Measurements from ENCODE around the gene AP2A2.
A peak's percentile ranks its signal among the peaks of the same experiment; 100 is the strongest.

Gene AP2A2

DNA sequence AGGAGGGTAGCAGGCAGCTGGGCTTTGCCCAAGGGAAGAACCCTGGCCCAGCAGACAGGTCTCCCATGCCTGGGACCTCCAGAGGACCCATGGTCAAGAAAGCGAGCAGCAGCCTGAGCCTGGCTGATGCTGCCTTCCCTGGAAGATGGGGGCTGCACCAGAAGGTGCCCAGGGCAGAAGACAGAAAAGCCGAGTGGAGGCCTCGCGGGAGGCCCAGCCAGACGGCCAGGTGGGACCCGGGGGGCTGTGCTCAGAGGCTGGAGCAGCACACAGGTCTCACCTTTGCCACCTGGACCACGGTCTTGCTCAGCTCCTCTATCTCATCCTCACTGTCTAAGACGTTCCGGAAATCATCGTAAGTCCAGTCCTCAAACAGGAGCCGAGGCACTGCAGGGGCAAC, 25.9 kb upstream of the AP2A2 start:
- DNase-seq: no peak

GRCh38 chr11:900545-900944, 25.1 kb upstream of the AP2A2 start:
- no peak for DNase-seq

DNA sequence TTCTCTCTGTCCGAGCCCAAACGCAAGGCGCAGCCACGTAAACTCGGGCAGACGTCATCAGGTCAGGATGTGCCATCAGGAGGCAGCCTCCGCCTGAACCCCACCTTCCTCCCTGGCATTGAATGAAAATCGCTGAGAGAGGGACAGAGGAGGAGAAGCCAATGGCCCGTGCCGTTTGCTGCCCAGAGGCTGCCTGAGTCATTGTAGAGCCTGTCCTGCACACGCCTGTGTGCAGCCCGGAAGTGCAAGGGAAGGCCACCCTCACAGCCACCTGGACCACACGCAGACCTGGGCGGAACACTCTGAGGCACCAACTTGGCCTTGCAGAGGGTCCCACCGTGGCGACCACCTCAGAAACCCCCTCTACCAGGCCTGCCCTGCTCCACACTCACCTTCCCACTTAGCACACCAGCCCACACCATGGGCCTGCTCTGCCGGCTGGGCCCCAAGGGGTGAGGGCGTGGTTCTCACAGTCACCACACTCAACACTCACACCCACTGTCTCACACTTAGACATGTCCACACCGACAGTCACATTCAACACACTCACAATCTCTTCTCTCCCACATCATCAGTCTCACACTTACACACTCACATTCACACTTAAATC, 24.1 kb upstream of the AP2A2 start:
- no peak for DNase-seq

GRCh38 chr11:904380-904779, 21.3 kb upstream of the AP2A2 start:
- no peak for DNase-seq

DNA sequence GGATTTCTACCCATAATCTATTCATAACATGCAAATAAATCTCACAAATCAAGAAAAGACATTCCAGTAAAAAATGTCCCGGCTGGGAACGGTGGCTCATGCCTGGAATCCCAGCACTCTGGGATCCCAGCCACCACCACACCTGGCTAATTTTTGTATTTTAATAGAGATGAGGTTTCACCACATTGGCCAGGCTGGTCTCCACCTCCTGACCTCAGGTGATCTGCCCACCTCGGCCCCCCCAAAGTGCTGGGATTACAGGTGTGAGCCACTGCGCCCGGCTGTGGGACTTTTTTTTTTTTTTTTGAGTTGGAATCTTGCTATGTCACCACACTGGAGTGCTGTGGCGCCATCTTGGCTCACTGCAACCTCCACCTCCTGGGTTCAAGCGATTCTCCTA, 19.7 kb upstream of the AP2A2 start:
- DNase-seq: no peak

GRCh38 chr11:907668-908067, 18.0 kb upstream of the AP2A2 start:
- no peak for DNase-seq

GRCh38 chr11:908273-908672, 17.4 kb upstream of the AP2A2 start:
- DNase-seq: no peak

- no peak for DNase-seq
Observed at GRCh38 chr11:909406-909805, 16.3 kb upstream of the AP2A2 start.

- DNase-seq: no peak
Observed at GRCh38 chr11:910044-910588, 15.6 kb upstream of the AP2A2 start.

DNA sequence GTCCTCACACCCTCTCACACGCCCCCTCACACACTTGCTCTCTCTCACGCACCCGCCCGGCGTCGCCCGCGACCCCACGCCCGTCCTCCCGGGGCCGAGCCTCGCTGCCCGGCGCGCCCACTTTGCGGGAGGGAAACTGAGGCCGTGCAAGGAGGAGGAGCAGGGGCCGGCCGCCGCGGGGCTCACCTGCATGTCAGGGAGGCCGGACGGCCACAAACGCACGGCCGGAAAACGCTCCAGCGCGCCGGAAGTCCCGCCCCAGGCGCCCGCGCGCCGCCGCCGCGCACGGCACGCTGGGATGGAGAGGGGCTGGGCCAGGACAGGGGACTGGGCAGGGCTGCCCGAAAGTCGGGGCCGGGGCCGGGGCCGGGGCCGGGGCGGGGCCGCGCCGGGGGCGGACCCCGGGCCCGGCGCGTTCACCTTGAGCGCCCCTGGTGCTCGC, 15.1 kb upstream of the AP2A2 start, which contains the start of gene CHID1:
CHID1 (minus strand) TSS at position 222 of the 442 bp plus-strand sequence. CDS start 5,994 bp downstream, outside the sequence.
- peak; percentile 88 for DNase-seq

- no peak for DNase-seq
Observed at GRCh38 chr11:911031-911889, 14.4 kb upstream of the AP2A2 start.

- no peak for DNase-seq
Observed at GRCh38 chr11:911890-912219, 13.8 kb upstream of the AP2A2 start.

- DNase-seq: no peak
Observed at GRCh38 chr11:912266-912665, 13.4 kb upstream of the AP2A2 start.

DNA sequence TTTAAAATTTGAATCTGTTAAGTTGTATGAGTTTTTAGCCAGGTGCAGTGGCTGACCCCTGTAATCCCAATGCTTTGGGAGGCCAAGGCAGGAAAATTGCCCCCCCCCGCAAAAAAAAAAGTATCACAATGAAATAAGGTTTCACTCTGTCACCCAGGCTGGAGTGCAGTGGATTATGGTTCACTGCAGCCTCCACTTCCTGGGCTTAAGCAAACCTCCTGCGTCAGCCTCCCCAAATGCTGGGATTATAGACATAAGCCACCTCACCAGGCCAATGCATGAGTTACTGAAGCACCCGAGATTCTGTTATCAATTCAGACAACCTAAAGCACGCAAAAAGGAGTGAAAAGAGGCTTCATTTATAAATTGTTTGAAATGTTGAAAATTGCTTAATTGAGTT, 12.6 kb upstream of the AP2A2 start:
- no peak for DNase-seq

- no peak for DNase-seq
Observed at GRCh38 chr11:914204-914603, 11.5 kb upstream of the AP2A2 start.

GRCh38 chr11:914747-915501, 10.7 kb upstream of the AP2A2 start:
- DNase-seq: no peak

DNA sequence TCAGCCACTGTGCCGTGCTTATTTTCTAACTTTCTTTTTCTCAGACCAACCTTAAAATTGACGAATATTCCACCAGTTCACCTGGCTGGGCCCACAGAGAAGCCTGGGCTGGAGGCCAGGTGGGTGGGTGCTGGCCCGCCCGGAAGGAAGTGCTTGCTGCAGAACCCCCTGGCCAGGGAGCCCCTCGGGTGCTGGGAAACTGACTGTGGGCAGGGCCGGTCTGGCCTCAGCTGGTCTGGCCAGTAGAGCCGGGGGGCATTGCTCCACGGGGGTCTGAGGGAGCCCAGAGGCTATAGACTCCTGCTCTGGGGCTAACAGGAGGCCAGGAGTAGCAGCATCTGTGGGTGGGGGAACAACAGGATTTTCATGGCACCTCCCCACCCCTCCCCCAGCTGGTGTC, 8.2 kb upstream of the AP2A2 start:
- DNase-seq: no peak

DNA sequence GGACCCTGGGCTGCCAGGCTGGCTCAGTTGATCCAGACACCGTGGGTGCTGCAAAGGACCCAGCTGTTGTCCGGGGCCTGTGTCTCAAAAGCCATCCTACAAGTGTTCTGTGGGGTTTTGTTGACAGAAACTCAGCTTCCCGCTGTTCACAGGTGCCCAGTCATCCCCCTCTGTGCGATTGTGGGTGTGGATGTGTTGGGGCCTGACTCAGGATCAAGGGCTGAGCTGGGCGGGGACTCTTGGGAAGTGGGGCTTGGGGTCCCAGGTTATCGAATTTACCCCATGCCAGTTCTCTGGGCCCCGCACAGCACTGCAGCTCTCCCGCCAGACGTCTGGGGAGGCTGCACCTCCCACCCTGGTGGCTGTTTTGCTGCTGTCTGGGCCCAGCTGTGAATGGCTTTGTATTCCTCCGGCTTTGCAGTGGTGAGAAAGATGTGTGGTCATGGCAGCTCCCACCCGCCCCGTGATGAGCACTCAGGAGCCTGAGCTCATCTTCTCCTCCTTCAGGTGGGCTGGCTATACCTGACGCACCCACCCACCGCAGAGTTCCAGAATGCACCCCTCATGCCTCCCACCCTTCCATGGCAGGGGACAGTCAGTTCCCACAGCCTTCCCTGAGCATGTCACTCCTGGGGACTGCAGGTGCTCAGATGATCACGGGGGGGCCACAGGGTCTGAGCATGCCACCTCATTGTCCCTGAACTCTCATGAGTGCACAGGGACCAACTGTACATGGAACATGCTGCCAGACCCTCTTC, 3.6 kb upstream of the AP2A2 start:
- DNase-seq: no peak

- DNase-seq: no peak
Observed at GRCh38 chr11:923691-924405, 1.8 kb upstream of the AP2A2 start.

- no peak for DNase-seq
Observed at GRCh38 chr11:924406-925157, 1.1 kb upstream of the AP2A2 start.

DNA sequence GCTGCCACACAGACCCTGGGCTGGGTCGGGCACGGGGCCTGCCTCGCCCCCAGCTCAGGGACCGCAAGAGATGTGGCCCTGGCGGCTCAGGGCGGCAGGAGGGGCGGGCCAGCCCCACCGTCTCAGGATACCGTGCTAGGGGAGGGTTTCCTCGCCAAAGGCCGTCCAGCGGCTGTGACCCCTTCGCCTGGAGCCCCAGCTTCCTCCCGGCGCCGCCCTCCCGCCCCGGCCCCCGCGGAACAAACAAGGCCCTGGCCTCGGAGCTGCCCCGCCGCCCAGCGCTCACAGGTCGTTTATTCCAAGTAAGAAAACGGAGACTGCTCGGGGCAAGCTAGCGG, 543 bp upstream of the AP2A2 start:
- no peak for DNase-seq
